ENCODE results near the gene MACROD2. TPM values are rescaled to one million over a fixed set of nuclear protein-coding genes. Genes with fewer than 3 reads are reported as not detected.

Gene MACROD2
- total RNA-seq, 2 donors from 2014 or later: 0.95 to 4.2 TPM

DNA sequence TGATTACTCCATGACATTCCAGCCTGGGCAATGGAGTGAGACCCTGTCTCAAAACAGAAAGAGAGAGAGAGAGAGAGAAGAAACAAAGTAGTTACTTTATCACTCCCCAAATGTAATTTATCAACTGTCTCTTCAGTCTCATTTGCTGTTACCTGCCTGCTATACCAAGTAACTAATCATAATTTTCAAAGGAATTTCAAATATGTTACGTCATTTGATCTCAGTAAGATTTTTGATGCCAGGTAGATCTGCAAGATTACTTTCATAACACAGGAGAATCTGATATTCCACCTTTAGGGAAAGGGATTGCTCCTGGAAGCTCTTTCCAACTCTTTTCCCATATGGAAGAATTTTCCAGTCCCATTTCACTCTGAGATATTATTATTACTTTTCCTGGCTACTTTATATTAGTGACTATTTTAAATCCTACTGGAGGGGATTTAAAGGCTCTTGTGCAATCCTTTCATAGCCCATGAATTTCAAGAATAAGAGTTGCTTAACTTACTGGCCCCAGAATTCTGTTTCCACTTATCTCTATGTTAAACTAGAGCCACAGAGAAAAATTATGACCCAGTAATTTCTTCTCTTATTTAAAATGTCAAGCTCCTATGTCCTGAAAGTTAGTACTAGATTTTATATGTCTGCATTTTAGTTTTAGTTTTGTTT is 732.3 kb downstream of the MACROD2 start:
- DNase-seq (ENCODE audit: low spot score) (no peak), ATAC-seq (ENCODE audit: insufficient number of reproducible peaks, low FRiP score, low read depth) (no peak)
- TF ChIP-seq, protein P1, sequence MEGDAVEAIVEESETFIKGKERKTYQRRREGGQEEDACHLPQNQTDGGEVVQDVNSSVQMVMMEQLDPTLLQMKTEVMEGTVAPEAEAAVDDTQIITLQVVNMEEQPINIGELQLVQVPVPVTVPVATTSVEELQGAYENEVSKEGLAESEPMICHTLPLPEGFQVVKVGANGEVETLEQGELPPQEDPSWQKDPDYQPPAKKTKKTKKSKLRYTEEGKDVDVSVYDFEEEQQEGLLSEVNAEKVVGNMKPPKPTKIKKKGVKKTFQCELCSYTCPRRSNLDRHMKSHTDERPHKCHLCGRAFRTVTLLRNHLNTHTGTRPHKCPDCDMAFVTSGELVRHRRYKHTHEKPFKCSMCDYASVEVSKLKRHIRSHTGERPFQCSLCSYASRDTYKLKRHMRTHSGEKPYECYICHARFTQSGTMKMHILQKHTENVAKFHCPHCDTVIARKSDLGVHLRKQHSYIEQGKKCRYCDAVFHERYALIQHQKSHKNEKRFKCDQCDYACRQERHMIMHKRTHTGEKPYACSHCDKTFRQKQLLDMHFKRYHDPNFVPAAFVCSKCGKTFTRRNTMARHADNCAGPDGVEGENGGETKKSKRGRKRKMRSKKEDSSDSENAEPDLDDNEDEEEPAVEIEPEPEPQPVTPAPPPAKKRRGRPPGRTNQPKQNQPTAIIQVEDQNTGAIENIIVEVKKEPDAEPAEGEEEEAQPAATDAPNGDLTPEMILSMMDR (IDR thresholded peaks at IDR 0.05): no peak
- no peaks in the 10 kb centered on the region for H3K9me3 ChIP-seq
- no peaks in the 10 kb centered on the region for H3K36me3 ChIP-seq
- H3K27me3 ChIP-seq (replicated peaks; ENCODE audit: insufficient read depth): no peaks in the 10 kb centered on the region
- H3K4me1 ChIP-seq (ENCODE audit: control insufficient read depth in 1 of 2, low read depth in 2 of 2): no peaks in the 10 kb centered on the region
- H3K27ac ChIP-seq: no peak overlapping the region
- H3K4me3 ChIP-seq: no peak overlapping the region

DNA sequence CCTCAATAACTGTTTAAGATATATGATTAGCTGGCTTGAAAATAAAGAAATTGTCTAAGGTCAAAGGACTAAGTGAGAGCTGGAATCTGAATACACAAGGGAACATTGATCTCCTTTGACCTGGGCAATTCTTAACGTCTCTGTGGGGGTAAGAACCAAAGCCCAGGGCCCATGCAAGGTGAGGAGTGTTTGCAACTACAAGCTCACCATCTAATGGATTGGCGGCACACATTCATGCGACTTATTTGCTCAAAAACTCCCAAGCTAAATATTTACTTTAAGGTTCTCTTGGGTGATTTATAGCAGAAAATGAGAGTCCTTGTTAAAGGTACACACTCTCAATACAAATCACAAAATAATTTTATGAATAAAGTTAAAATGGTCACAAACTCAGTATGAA is 734.1 kb downstream of the MACROD2 start:
- Histone ChIP-seq H3K27me3 (replicated peaks; ENCODE audit: insufficient read depth) (no peaks in the 10 kb centered on the region), H3K4me1 (ENCODE audit: control insufficient read depth in 1 of 2, low read depth in 2 of 2) (no peaks in the 10 kb centered on the region), H3K4me3 (no peak overlapping the region), H3K27ac (no peak overlapping the region), H3K9me3 (no peaks in the 10 kb centered on the region), H3K36me3 (no peaks in the 10 kb centered on the region)
- ATAC-seq (ENCODE audit: insufficient number of reproducible peaks, low FRiP score, low read depth) (no peak), DNase-seq (ENCODE audit: low spot score) (no peak)
- TF ChIP-seq, protein P1 (IDR thresholded peaks at IDR 0.05): no peak

DNA sequence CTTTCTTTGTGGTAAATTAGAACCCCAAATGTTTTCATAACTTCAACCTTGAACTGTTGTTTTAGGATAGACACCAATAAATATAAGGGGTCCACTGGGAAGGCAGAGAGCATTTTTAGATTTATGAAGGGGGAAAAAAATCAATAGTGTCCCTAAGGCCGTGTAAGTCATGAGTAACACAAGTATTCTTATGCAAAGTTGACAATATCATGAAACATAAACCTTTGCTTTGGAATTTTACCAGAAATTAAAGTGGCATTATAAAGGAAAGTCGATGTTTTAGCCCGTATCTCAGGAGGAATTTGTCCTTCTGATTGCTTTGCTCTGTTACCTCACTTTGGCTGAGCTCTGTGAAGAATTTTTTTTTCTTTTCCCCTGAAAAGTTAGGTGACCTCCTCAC is 737.0 kb downstream of the MACROD2 start:
- TF ChIP-seq, protein P1 (IDR thresholded peaks at IDR 0.05): no peak
- no peak for ATAC-seq (ENCODE audit: insufficient number of reproducible peaks, low FRiP score, low read depth)
- H3K9me3 ChIP-seq: no peaks in the 10 kb centered on the region
- no peak overlapping the region for H3K27ac ChIP-seq
- H3K36me3 ChIP-seq: no peaks in the 10 kb centered on the region
- no peaks in the 10 kb centered on the region for H3K27me3 ChIP-seq (replicated peaks; ENCODE audit: insufficient read depth)
- no peak overlapping the region for H3K4me3 ChIP-seq
- DNase-seq (ENCODE audit: low spot score): no peak
- no peaks in the 10 kb centered on the region for H3K4me1 ChIP-seq (ENCODE audit: control insufficient read depth in 1 of 2, low read depth in 2 of 2)

DNA sequence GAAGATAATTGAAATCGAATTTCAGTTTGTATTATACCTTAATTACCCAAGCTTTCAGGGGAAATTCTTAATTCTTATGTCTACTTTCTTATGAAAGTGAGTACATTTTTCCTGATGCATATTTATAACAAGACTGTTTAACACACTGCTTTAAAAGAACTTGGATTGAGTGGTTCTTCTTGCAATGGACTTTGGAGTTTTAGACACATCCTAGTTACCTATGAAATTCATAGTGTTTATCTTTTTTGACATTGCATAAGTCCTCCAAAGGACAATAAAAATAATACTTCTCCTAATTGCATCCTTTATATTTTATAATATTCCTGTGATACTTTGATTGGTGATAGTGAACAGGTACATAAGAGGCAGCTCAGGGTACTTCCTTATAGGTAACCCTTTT is 737.7 kb downstream of the MACROD2 start:
- TF ChIP-seq, protein P1 (IDR thresholded peaks at IDR 0.05): no peak
- H3K27me3 ChIP-seq (replicated peaks; ENCODE audit: insufficient read depth): no peaks in the 10 kb centered on the region
- ATAC-seq (ENCODE audit: insufficient number of reproducible peaks, low FRiP score, low read depth): no peak

DNA sequence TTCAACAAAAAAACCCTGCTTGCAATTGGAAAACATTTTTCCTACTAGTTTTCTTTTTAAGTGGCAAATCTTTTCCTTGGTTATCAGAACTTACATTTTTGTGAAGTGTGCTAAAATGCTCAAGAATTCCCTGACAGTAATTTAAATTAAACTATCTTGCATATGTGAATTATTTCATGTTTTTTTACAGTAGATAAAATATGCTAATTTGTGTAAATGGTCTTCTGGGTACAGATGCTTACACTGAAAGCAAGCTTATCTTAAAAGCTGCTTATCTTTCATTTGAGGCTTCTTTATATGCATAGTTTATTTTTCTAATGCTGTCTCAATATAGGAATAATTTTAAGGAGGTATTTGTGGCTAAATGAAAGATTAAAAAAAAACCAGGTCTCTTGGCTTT is 745.1 kb downstream of the MACROD2 start:
- ATAC-seq (ENCODE audit: insufficient number of reproducible peaks, low FRiP score, low read depth) (no peak), DNase-seq (ENCODE audit: low spot score) (no peak)
- Histone ChIP-seq H3K4me3 (no peak overlapping the region), H3K36me3 (no peaks in the 10 kb centered on the region), H3K9me3 (no peaks in the 10 kb centered on the region), H3K27ac (no peak overlapping the region), H3K4me1 (ENCODE audit: control insufficient read depth in 1 of 2, low read depth in 2 of 2) (no peaks in the 10 kb centered on the region), H3K27me3 (replicated peaks; ENCODE audit: insufficient read depth) (no peaks in the 10 kb centered on the region)
- TF ChIP-seq, protein P1 (IDR thresholded peaks at IDR 0.05): no peak

More for the DNA sequence above, 737.7 kb downstream of the MACROD2 start:
- no peaks in the 10 kb centered on the region for H3K9me3 ChIP-seq
- no peak overlapping the region for H3K27ac ChIP-seq
- H3K4me1 ChIP-seq (ENCODE audit: control insufficient read depth in 1 of 2, low read depth in 2 of 2): no peaks in the 10 kb centered on the region
- no peak for DNase-seq (ENCODE audit: low spot score)
- no peaks in the 10 kb centered on the region for H3K36me3 ChIP-seq
- H3K4me3 ChIP-seq: no peak overlapping the region
